Smooth muscle cell of the pulmonary artery (primary cell): ENCODE measurements around the gene TMEM86A. TPM values are rescaled to one million over a fixed set of nuclear protein-coding genes. Genes with fewer than 3 reads are reported as not detected.

ENCODE experiments used
- total RNA-seq: library from RNA; depleted of rRNA; stranded (reverse); fragments of >200 nt; gene quantifications from 2 replicates; pipeline ENCODE4 v1.2.3, GENCODE V29; 2014

TMEM86A gene
- 0.30 and 0.33 TPM in 2 replicates for total RNA-seq

DNA sequence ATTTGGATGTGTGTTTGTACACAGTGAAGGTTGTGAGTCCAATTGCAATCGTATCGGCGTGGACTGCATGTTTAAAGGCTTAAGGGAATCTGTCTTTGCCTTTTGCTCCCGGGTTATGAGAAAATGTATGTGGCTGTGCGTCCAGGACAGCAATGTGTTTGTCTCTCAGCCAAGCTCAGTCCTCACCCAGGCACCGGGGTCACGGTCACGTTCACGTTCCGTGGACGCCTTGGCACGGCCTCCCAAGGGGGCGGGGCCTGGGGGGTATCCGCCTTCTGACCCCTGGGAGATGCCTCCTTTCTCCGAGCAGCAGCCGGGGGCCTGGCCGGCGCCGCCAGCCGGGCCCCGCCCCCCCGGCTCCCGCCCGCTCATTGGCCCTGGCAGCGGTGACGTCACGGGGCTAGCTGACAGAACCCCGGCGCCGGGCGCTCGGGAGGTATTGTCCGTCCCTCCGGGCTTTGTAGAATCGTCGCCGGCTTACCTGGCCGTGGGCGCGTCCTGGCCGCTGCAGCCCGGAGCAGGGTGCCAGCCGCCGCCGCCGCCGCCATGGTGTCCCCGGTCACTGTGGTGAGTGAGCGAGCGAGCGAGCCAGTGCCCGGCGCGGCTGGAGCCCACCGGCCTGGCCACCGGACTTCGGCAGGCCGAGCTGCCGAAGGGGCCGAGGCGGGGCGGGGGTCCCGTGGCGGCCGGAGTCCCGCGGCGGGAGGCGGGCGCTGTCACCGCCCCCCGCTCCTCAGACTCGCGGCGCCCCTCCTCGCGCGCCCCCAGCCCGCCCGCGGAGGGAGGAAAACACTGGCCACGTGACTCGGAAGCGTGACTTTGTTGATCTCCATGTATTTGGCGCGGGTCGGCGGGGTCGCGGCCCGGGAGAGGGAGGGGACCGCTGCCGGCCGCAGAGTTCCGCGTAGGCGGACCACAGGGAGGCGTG is at the start of gene TMEM86A:
TMEM86A (plus strand) TSS at position 439 of the 928 bp plus-strand sequence; CDS start at position 547, 108 bp downstream.

DNA sequence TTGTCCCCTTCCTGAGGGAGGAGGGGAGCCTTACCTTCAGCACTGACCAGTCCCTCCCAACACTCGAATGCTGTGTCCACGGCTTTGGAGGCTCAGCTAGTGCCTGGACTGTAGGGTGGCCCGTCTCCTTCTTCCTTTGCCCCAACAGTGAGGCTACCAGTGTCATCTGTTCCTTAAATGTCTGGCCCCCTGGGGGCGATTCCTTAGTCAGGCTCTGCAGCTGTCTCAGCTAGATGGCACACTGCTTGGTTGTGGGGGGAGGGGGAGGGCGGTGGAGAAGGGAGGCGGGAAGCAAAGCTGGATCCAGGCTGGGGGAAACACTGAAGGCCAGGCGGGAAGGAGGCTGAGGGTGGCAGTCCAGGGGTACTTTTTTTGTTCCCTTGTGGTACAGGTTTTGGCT is 27.5 kb downstream of the TMEM86A start, which contains the start of gene IGSF22:
IGSF22 (minus strand) TSS at position 149 of the 400 bp plus-strand sequence. CDS start 1,952 bp downstream, outside the sequence.

Other genes starting within 250 kb of the TMEM86A start
- gene LDHAL6A, start 242.9 kb upstream of the TMEM86A start, total RNA-seq: not detected in 2 replicates
- gene TSG101, start 171.8 kb upstream of the TMEM86A start, total RNA-seq: 47.8 and 51.7 TPM in 2 replicates
- 21.8 and 24.8 TPM in 2 replicates for gene UEVLD, start 110.0 kb upstream of the TMEM86A start, total RNA-seq
- 0.43 and 0.52 TPM in 2 replicates for gene MISFA, start 99.0 kb upstream of the TMEM86A start, total RNA-seq
- gene SPTY2D1, start 64.4 kb upstream of the TMEM86A start, total RNA-seq: 15.7 and 17.5 TPM in 2 replicates
- gene IGSF22, start 27.4 kb downstream of the TMEM86A start, total RNA-seq: not detected in 2 replicates
- gene PTPN5, start 93.0 kb downstream of the TMEM86A start, total RNA-seq: not detected in 2 replicates
- gene MRGPRX1, start 240.6 kb downstream of the TMEM86A start, total RNA-seq: not detected in 2 replicates